ENCODE measurements around the gene IQCK. TPM values are rescaled to one million over a fixed set of nuclear protein-coding genes. Genes with fewer than 3 reads are reported as not detected.

The IQCK gene
- total and polyA plus RNA-seq, 2 donors (not counting 1 experiment from before 2014, with no cell fraction given), result 4.6 to 9.9 TPM

DNA sequence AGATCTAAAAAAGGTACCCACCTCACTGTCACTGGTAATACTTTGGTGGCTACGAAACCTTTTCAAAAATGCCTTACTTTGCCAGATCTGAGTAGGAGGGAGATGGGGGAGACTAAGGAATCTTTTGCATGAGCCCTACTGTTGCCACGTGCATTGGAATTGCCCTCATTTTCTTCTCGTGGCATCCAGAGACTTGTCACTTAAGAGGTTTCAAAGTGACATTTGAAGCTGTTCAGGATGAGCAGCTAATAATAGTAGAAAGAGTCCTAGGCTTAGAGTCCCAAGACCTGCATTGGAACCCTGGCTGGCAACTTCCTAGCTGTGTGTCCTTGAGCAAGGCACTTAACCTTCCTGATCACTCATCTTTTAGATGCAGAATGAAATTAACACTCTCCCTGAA, 123.1 kb downstream of the IQCK start:
- TF ChIP-seq, protein P1, sequence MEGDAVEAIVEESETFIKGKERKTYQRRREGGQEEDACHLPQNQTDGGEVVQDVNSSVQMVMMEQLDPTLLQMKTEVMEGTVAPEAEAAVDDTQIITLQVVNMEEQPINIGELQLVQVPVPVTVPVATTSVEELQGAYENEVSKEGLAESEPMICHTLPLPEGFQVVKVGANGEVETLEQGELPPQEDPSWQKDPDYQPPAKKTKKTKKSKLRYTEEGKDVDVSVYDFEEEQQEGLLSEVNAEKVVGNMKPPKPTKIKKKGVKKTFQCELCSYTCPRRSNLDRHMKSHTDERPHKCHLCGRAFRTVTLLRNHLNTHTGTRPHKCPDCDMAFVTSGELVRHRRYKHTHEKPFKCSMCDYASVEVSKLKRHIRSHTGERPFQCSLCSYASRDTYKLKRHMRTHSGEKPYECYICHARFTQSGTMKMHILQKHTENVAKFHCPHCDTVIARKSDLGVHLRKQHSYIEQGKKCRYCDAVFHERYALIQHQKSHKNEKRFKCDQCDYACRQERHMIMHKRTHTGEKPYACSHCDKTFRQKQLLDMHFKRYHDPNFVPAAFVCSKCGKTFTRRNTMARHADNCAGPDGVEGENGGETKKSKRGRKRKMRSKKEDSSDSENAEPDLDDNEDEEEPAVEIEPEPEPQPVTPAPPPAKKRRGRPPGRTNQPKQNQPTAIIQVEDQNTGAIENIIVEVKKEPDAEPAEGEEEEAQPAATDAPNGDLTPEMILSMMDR (conservative IDR thresholded peaks at IDR 0.05 in 1 of 2, IDR thresholded peaks at IDR 0.05 in 1 of 2; ENCODE audit: low read depth in 1 of 2, low read length in 2 of 2), result no peak
- no peak for TF ChIP-seq EZH2 (IDR thresholded peaks at IDR 0.05; ENCODE audit: low read length, missing control alignments)
- Histone ChIP-seq H3K4me1 (ENCODE audit: control insufficient read depth, extremely low read depth, insufficient read depth, low read length) (peaks cover 2% of the 10 kb centered on the region), H3K9ac (ENCODE audit: insufficient read depth, low read length) (no peak overlapping the region), H2AFZ (ENCODE audit: low read length) (no peak overlapping the region), H3K4me2 (ENCODE audit: extremely low read depth, insufficient read depth, low read length) (no peak overlapping the region), H3K27ac (ENCODE audit: insufficient read depth, low read length) (no peak overlapping the region), H3K79me2 (ENCODE audit: control insufficient read depth, insufficient read depth, low read length) (no peaks in the 10 kb centered on the region), H4K20me1 (ENCODE audit: control insufficient read depth, extremely low read depth, insufficient read depth, low read length) (no peaks in the 10 kb centered on the region), H3K9me3 (ENCODE audit: control insufficient read depth, insufficient read depth, low read depth, low read length) (no peaks in the 10 kb centered on the region), H3K27me3 (ENCODE audit: control insufficient read depth, insufficient read depth, low read length) (no peaks in the 10 kb centered on the region), H3K36me3 (ENCODE audit: control insufficient read depth, insufficient read depth, low read length) (no peaks in the 10 kb centered on the region), H3K4me3 (replicated peaks in 1 of 4; ENCODE audit: control extremely low read depth in 1 of 4, insufficient read depth in 1 of 4, low read depth in 3 of 4, low read length in 4 of 4) (no peak overlapping the region)
- no peak for DNase-seq (ENCODE audit: low read depth in 2 of 2)

DNA sequence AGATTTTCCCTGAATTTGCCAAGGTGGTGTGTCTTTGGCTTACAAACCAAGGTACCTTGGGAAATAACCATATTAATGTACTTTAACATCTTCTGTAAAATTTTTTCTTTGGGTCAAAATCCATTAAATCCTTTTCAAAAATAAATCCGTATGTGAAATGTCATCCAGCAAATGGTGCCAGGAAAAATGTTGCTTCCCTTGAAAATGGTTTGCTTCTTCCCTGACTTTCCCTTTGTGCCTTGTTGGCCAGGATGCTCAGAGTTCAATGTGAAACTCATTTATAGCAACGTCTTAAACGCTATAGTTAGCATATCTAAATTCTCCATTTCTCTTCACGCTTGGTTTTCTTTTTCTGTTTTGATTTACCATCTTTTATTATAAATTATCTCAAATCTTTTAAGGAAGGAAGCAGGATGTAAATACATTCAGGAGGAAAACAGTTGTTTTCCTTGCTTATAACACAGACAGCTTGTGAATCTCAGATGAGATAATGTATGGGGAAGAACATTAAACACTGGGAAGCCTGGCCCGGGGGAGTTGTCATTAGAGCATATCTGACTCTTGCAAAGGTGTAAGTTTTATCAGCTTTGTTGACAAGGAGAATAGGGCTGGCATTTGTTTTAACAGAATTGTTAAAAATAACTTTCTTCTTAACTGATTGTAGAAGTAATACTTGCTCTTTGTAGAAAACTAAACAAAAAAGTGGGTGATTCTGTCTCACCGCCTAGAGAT, 124.5 kb downstream of the IQCK start:
- Histone ChIP-seq H4K20me1 (ENCODE audit: control insufficient read depth, extremely low read depth, insufficient read depth, low read length) (no peaks in the 10 kb centered on the region), H3K27me3 (ENCODE audit: control insufficient read depth, insufficient read depth, low read length) (no peaks in the 10 kb centered on the region), H3K4me2 (ENCODE audit: extremely low read depth, insufficient read depth, low read length) (no peak overlapping the region), H3K9ac (ENCODE audit: insufficient read depth, low read length) (no peak overlapping the region), H3K4me3 (replicated peaks in 1 of 4; ENCODE audit: control extremely low read depth in 1 of 4, insufficient read depth in 1 of 4, low read depth in 3 of 4, low read length in 4 of 4) (no peak overlapping the region), H2AFZ (ENCODE audit: low read length) (no peak overlapping the region), H3K27ac (ENCODE audit: insufficient read depth, low read length) (no peak overlapping the region), H3K9me3 (ENCODE audit: control insufficient read depth, insufficient read depth, low read depth, low read length) (no peaks in the 10 kb centered on the region), H3K36me3 (ENCODE audit: control insufficient read depth, insufficient read depth, low read length) (no peaks in the 10 kb centered on the region), H3K4me1 (ENCODE audit: control insufficient read depth, extremely low read depth, insufficient read depth, low read length) (no peaks in the 10 kb centered on the region), H3K79me2 (ENCODE audit: control insufficient read depth, insufficient read depth, low read length) (no peaks in the 10 kb centered on the region)
- TF ChIP-seq, protein P1 (conservative IDR thresholded peaks at IDR 0.05 in 1 of 2, IDR thresholded peaks at IDR 0.05 in 1 of 2; ENCODE audit: low read depth in 1 of 2, low read length in 2 of 2), result no peak
- no peak for TF ChIP-seq EZH2 (IDR thresholded peaks at IDR 0.05; ENCODE audit: low read length, missing control alignments)
- no peak for DNase-seq (ENCODE audit: low read depth in 2 of 2)

DNA sequence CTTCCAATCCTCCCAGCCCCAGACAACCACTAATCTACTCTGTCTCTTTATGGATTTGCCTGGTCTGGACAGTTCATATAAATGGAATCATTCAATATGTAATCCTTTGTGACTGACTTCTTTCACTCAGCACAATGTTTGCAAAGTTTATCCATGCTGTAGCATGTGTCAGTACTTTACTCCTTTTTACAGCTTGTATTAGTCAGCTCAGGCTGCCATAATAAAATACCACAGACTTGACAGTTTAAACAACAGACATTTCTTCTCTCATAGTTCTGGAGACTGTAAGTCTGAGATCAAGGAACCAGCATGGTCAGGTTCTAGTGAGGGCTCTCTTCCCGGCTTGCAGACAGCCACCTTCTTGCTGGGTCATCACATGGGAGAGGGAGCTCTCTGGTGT, 125.3 kb downstream of the IQCK start:
- Histone ChIP-seq H3K27me3 (ENCODE audit: control insufficient read depth, insufficient read depth, low read length) (no peaks in the 10 kb centered on the region), H3K79me2 (ENCODE audit: control insufficient read depth, insufficient read depth, low read length) (no peaks in the 10 kb centered on the region), H3K9ac (ENCODE audit: insufficient read depth, low read length) (no peak overlapping the region), H4K20me1 (ENCODE audit: control insufficient read depth, extremely low read depth, insufficient read depth, low read length) (no peaks in the 10 kb centered on the region), H3K36me3 (ENCODE audit: control insufficient read depth, insufficient read depth, low read length) (no peaks in the 10 kb centered on the region), H3K27ac (ENCODE audit: insufficient read depth, low read length) (no peak overlapping the region), H2AFZ (ENCODE audit: low read length) (no peak overlapping the region), H3K4me3 (replicated peaks in 1 of 4; ENCODE audit: control extremely low read depth in 1 of 4, insufficient read depth in 1 of 4, low read depth in 3 of 4, low read length in 4 of 4) (no peak overlapping the region), H3K4me1 (ENCODE audit: control insufficient read depth, extremely low read depth, insufficient read depth, low read length) (no peaks in the 10 kb centered on the region), H3K4me2 (ENCODE audit: extremely low read depth, insufficient read depth, low read length) (no peak overlapping the region), H3K9me3 (ENCODE audit: control insufficient read depth, insufficient read depth, low read depth, low read length) (no peaks in the 10 kb centered on the region)
- TF ChIP-seq, protein P1 (conservative IDR thresholded peaks at IDR 0.05 in 1 of 2, IDR thresholded peaks at IDR 0.05 in 1 of 2; ENCODE audit: low read depth in 1 of 2, low read length in 2 of 2), result no peak
- no peak for TF ChIP-seq EZH2 (IDR thresholded peaks at IDR 0.05; ENCODE audit: low read length, missing control alignments)
- DNase-seq (ENCODE audit: low read depth in 2 of 2), result peak in 1 of 2 donors; percentile 25

Data from fibroblast of lung (primary cell).